HG02763 (cell line): Measurements from ENCODE around the gene RHOA.
"Not testable (repeated sequence)": the region's sequence is repeated elsewhere in the genome, so short reads cannot be mapped to it uniquely, and the experiment has no call there.

Source experiments
- ATAC-seq: cut with Tn5 transposase; IDR thresholded peaks from one replicate; pipeline ENCODE4 v1.9.1; 2021; ENCODE audit warnings: mild to moderate bottlenecking, moderate library complexity; ENCODE audit not compliant: unreplicated experiment

The RHOA gene

GRCh38 chr3:49412632-49413337 lies 1.0 kb upstream of the RHOA start:
- no peak for ATAC-seq

GRCh38 chr3:49411535-49411967 lies 225 bp downstream of the RHOA start:
- peak; percentile 26 for ATAC-seq

DNA sequence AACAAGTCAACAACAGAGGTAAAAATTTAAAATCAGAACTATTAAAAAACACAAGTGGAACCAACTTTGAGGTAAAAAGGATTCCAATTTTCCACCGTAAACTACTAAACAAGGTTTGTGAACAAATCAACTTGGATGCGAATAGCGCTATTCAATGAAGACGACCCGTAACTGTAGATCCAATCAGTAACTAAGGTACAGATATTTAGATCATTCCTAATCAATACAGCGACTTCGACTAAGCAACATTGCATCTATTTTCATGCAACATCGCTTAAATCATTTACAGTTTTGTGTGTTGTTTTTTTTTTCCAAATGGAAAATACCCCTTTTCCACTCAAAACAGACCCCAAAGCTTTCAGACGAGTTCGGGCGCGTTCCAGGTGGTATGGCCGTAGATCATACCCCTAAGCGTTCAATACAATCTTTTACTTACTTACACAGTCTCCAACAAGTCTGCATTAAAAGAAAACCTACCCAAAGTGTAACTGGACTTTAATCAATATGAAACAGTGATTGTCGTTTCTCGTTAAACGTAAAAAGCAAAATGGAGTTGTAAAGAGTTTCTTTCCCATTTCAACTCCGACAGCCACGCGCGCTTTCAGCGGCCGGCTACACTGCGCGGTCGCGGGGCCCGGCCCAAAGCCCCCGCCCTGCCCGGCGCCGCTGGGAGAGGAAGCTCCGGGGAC lies 786 bp downstream of the RHOA start:
- no peak for ATAC-seq

- no peak for ATAC-seq
Observed at GRCh38 chr3:49410066-49410845, 1.5 kb downstream of the RHOA start.

- no peak for ATAC-seq
Observed at GRCh38 chr3:49406571-49407565, 4.9 kb downstream of the RHOA start.

- not testable (repeated sequence) for ATAC-seq
Observed at GRCh38 chr3:49405570-49405969, 6.2 kb downstream of the RHOA start.

GRCh38 chr3:49403891-49404290 lies 7.9 kb downstream of the RHOA start:
- ATAC-seq, result no peak

DNA sequence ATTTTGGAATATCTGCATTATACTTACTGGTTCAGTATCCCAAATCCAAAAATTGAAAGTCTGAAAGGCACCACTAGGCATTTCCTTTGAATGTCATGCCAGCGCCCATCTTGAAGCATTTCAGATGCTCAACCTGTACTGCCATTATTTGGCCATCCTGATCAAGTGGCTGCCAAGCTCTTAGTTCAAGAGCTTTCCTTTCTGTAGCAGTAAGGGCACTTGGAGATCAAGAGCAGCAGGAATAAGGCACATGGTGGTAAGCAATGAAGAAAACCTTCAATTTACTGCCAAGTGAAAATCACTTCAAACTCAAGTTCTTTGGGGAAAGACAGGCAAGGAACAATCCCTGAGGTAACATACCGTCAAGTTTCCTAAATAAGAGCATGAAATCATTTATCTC lies 10.0 kb downstream of the RHOA start:
- no peak for ATAC-seq

DNA sequence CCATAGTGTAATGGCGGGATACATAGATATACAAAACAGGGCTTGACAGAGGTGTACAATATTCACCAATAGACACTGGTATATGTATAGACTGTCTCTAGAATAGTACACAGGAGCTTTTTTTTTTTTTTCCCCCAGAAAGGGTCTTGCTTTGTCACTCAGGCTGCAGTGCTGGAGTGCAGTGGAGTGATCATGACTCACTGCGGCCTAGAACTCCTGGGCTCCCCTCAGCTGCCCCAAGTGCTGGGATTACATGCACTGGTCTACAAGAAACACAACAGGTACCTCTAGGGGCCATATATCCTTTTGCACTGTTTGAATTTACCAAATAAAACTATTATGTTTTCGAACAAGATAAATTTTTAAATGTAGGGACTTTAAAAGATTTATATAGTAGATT lies 12.3 kb downstream of the RHOA start:
- no peak for ATAC-seq

DNA sequence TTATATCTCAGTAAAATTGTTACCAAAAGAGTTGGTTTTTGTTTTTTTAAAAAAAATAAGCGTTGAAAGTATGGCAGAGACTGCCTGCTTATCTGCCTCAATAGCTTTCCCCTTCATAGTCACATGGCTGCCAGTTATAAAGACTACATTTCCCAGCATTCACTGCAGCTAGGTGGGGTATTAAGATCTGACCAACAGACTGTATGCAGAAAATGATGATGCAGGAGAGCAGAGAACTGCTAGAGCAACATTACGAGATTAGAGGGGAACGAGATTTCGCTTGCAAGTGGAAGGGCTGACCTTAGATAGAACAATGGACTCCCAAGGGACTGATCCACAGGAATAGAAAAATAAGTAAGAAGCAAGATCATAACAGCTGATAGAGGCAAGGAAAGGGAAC lies 14.3 kb downstream of the RHOA start:
- no peak for ATAC-seq

GRCh38 chr3:49391310-49391709 lies 20.5 kb downstream of the RHOA start:
- not testable (repeated sequence) for ATAC-seq

GRCh38 chr3:49389297-49389696 lies 22.5 kb downstream of the RHOA start:
- ATAC-seq, result no peak

DNA sequence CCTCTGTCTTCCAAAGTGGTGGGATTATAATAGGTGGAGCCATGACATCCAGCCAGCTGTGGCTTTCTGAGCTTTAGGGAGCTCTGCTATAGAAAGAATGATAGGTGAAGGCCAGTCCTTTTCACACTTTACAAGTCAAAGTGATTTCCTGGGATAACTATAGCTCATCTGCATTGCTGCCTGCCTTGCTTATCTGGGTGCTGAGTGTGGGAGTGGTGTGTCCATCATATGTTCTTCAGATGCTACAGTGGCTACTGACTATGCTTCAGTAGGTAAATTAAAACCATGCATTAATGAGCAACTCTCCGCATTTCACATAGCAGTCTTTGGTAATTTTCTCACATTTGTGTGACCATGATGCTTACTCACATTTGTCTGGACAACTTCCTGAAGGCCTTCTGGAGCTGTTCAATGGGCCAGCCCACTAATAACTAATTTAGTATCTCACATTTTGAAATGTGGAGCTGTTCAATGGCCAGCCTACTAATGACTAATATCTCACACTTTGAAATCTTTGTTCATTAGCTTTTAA lies 23.4 kb downstream of the RHOA start:
- ATAC-seq, result no peak

DNA sequence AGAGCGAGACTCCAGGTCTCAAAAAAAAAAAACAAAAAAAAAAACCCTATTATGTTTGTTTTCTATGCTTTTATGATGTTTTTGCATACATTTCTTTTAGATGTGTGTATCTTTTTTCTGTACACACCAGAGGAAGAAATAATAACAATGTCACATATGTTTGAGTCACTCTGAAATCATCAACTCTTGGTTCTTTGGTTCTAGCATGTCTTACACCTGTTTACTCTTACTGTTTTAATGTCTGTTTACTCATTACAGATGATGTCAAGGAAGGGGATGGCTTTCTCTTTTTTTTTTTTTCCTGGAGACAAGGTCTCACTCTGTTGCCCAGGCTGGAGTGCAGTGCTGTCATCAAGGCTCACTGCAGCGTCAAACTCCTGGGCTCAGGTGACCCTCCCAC lies 24.1 kb downstream of the RHOA start:
- no peak for ATAC-seq

GRCh38 chr3:49386056-49386756 lies 25.6 kb downstream of the RHOA start:
- ATAC-seq, result no peak

GRCh38 chr3:49385617-49386016 lies 26.2 kb downstream of the RHOA start:
- no peak for ATAC-seq

DNA sequence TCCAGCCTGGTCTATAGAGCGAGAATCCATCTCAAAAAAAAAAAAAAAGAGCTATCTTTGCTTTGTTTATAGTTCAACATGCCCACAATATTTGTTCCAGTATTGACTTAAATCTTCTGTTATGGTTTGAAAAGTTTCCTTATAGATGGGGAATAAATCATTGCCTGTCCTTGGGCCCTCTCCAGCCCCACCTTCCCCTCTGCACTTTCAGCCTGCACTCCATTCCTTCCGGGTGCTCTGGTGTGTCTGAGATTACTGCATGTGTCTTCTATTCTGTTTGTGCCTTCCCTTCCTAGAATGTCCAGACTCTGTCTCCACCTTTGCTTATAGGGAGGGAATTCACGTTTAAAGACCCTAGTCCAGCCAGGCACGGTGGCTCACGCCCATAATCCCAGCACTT lies 28.4 kb downstream of the RHOA start:
- no peak for ATAC-seq

- ATAC-seq, result no peak
Observed at GRCh38 chr3:49378249-49378895, 33.4 kb downstream of the RHOA start.

DNA sequence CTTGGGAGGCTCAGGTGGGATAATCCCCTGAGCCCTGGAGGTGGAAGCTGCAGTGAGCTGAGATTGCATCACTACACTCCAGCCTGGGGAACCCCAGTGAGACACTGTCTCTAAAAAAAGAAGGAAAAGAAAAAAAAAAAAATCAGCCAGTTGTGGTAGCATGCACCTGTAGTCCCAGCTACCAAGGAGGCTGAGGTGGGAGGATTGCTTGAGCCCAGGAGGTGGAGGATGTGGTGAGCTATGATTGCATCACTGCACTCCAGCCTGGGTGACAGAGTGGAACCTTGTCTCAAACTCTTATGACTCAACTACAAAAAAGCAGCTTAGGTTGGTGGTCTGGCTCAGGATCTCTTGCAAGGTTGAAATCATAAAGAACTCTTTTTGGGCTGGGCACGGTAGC lies 34.3 kb downstream of the RHOA start:
- ATAC-seq, result no peak
